Breast epithelium (tissue), 3 donors: ENCODE data around the gene FBXO40.

ENCODE experiments used
- CTCF ChIP-seq, 3 donors: fragments of 450-650 bp; IDR thresholded peaks; one replicate each; pipeline ENCODE4 v1.5.1; 2016 to 2017; ENCODE audit warnings: antibody characterized with exemption in 3 of 3, mild to moderate bottlenecking in 3 of 3, moderate library complexity in 3 of 3
- POLR2A ChIP-seq: fragments of 450-650 bp; IDR thresholded peaks from one replicate; pipeline ENCODE4 v1.6.1; 2016; ENCODE audit warnings: antibody characterized with exemption, mild to moderate bottlenecking, moderate library complexity

- TF ChIP-seq CTCF (IDR thresholded peaks at IDR 0.05) (no peak), POLR2A (no peak)
These were observed 40.8 kb upstream of the FBXO40 start for GRCh38 chr3:121552379-121552778.
